Mesothelial cell of epicardium (in vitro differentiated cells): ENCODE results near the gene KIAA0232. TPM values are rescaled to one million over a fixed set of nuclear protein-coding genes. Genes with fewer than 3 reads are reported as not detected.

ENCODE experiments used
- DNase-seq, 2 experiments: peaks; one replicate each; pipeline ENCODE4 v3.0.0; 2021; ENCODE audit warnings: low spot score in 2 of 2; ENCODE audit not compliant: unreplicated experiment in 2 of 2
- H3K27ac Mint-ChIP-seq: 2 replicates; pipeline ENCODE4 v1.8.0; 2021; ENCODE audit warnings: mixed read lengths
- H3K27me3 Mint-ChIP-seq: 2 replicates; pipeline ENCODE4 v1.8.0; 2021; ENCODE audit warnings: low read depth, mixed read lengths
- H3K36me3 Mint-ChIP-seq: 2 replicates; pipeline ENCODE4 v1.8.0; 2021; ENCODE audit warnings: mixed read lengths
- H3K4me1 Mint-ChIP-seq: 2 replicates; pipeline ENCODE4 v1.8.0; 2021; ENCODE audit warnings: mixed read lengths
- H3K4me3 Mint-ChIP-seq: 2 replicates; pipeline ENCODE4 v1.8.0; 2021; ENCODE audit warnings: mild to moderate bottlenecking, moderate library complexity, mixed read lengths
- H3K9me3 Mint-ChIP-seq: 2 replicates; pipeline ENCODE4 v1.8.0; 2021; ENCODE audit warnings: mixed read lengths
- CTCF ChIP-seq: fragments of 200-600 bp; sonication (generic); IDR thresholded peaks from one replicate; pipeline ENCODE4 v1.5.0; 2021; ENCODE audit warnings: antibody characterized with exemption; ENCODE audit not compliant: unreplicated experiment
- total RNA-seq: library from RNA; stranded (reverse); gene quantifications from 3 replicates; pipeline ENCODE4 v1.2.1, GENCODE V29; 2021

Gene KIAA0232
- total RNA-seq, 1 donor from 2014 or later, result 37.8 TPM

- H3K27me3 Mint-ChIP-seq, result no peaks in the 10 kb centered on the region
- H3K9me3 Mint-ChIP-seq, result peaks cover 8% of the 10 kb centered on the region
- H3K4me3 Mint-ChIP-seq, result no peak overlapping the region
- DNase-seq, result no peak
- no peak overlapping the region for H3K27ac Mint-ChIP-seq
- peaks cover 6% of the 10 kb centered on the region for H3K36me3 Mint-ChIP-seq
- peaks cover 2% of the 10 kb centered on the region for H3K4me1 Mint-ChIP-seq
- TF ChIP-seq CTCF, result no peak
These were observed 104.4 kb downstream of the KIAA0232 start for GRCh38 chr4:6886886-6887285.

GRCh38 chr4:6887591-6888371 lies 105.3 kb downstream of the KIAA0232 start:
- no peak for TF ChIP-seq CTCF
- H3K4me1 Mint-ChIP-seq, result peaks cover 7% of the 10 kb centered on the region
- H3K9me3 Mint-ChIP-seq, result peaks cover 8% of the 10 kb centered on the region
- H3K27me3 Mint-ChIP-seq, result no peaks in the 10 kb centered on the region
- no peak overlapping the region for H3K4me3 Mint-ChIP-seq
- H3K27ac Mint-ChIP-seq, result no peak overlapping the region
- H3K36me3 Mint-ChIP-seq, result peaks cover 4% of the 10 kb centered on the region
- no peak for DNase-seq

GRCh38 chr4:6888506-6889071 lies 106.1 kb downstream of the KIAA0232 start:
- Mint-ChIP-seq H3K4me1 (peaks cover 7% of the 10 kb centered on the region), H3K9me3 (peaks cover 8% of the 10 kb centered on the region), H3K27ac (no peak overlapping the region), H3K4me3 (no peak overlapping the region), H3K36me3 (peaks cover 4% of the 10 kb centered on the region), H3K27me3 (no peaks in the 10 kb centered on the region)
- no peak for DNase-seq
- TF ChIP-seq CTCF, result no peak

GRCh38 chr4:6889101-6889735 lies 106.7 kb downstream of the KIAA0232 start:
- TF ChIP-seq CTCF, result no peak
- Mint-ChIP-seq H3K9me3 (peaks cover 8% of the 10 kb centered on the region), H3K36me3 (peaks cover 4% of the 10 kb centered on the region), H3K27ac (no peak overlapping the region), H3K4me3 (no peak overlapping the region), H3K4me1 (peaks cover 7% of the 10 kb centered on the region), H3K27me3 (no peaks in the 10 kb centered on the region)
- DNase-seq, result no peak

GRCh38 chr4:6889736-6890324 lies 107.3 kb downstream of the KIAA0232 start:
- Mint-ChIP-seq H3K27ac (no peak overlapping the region), H3K36me3 (peaks cover 4% of the 10 kb centered on the region), H3K4me1 (peaks cover 7% of the 10 kb centered on the region), H3K27me3 (no peaks in the 10 kb centered on the region), H3K9me3 (peaks cover 8% of the 10 kb centered on the region), H3K4me3 (no peak overlapping the region)
- no peak for TF ChIP-seq CTCF
- DNase-seq, result no peak
